Endothelial cell of umbilical vein (primary cell): ENCODE data around the gene ASCL4. TPM values are rescaled to one million over a fixed set of nuclear protein-coding genes. Genes with fewer than 3 reads are reported as not detected.

ENCODE experiments used
- BruUV-seq: library from RNA; stranded (reverse); fragments of 400-500 nt; replicated peaks from 2 replicates; lab custom pipeline; 2021; lab: Mats Ljungman, UMichigan
- CTCF ChIA-PET: fragments of 300-600, 350-600 bp; sonication (Branson Sonifier 250); formaldehyde crosslinking; loops from one replicate; lab custom pipeline; 2021; ENCODE audit warnings: antibody characterized with exemption, inconsistent platforms; lab: Charles Lee
- POLR2A ChIA-PET: fragments of 300-600, 350-600 bp; sonication (Branson Sonifier 250); formaldehyde crosslinking; loops from one replicate; lab custom pipeline; 2021; ENCODE audit warnings: antibody characterized with exemption, inconsistent platforms; lab: Charles Lee
- DNase-seq: peaks from one replicate; pipeline ENCODE4 v3.0.0-alpha.2; 2011; ENCODE audit warnings: low read depth, low spot score
- FAIRE-seq: peaks from 2 replicates; lab custom pipeline; 2011; peaks lifted over from hg19 to GRCh38; lab: Jason Lieb, UNC
- H2AFZ ChIP-seq: 2 replicates; pipeline ENCODE4 v1.6.0; 2012; ENCODE audit warnings: low read depth, low read length, control low read depth, inconsistent platforms
- H3K27ac ChIP-seq: 2 replicates; pipeline ENCODE4 v1.5.1; 2011; ENCODE audit warnings: low read depth, mild to moderate bottlenecking, control low read depth, low read length, moderate library complexity; ENCODE audit not compliant: insufficient read depth
- H3K27me3 ChIP-seq, 2 experiments: 2 replicates each; pipeline versions ENCODE4 v1.6.0 to v1.6.1; 2011; ENCODE audit warnings: low read length in 2 of 2, mixed read lengths in 1 of 2; ENCODE audit not compliant: control insufficient read depth in 2 of 2, insufficient read depth in 2 of 2
- H3K36me3 ChIP-seq, 2 experiments: 2 replicates in 1 of 2; 3 replicates in 1 of 2; pipeline ENCODE4 v1.5.1; 2011; ENCODE audit warnings: low read length in 2 of 2, mild to moderate bottlenecking in 1 of 2, moderate library complexity in 1 of 2; ENCODE audit not compliant: control insufficient read depth in 2 of 2, insufficient read depth in 2 of 2; ENCODE audit errors: extremely low read depth in 1 of 2
- H3K4me1 ChIP-seq: 3 replicates; pipeline ENCODE4 v1.5.1; 2011; ENCODE audit warnings: mild to moderate bottlenecking, low read length; ENCODE audit not compliant: control insufficient read depth, insufficient read depth; ENCODE audit errors: extremely low read depth
- H3K4me2 ChIP-seq: 2 replicates; pipeline ENCODE4 v1.6.1; 2011; ENCODE audit warnings: low read length, control low read depth, mixed read lengths; ENCODE audit not compliant: insufficient read depth
- H3K4me3 ChIP-seq, 3 experiments: fragments of 200-600 bp in 1 of 3; sonication (generic), shearing (Covaris generic) in 1 of 3; replicated peaks in 1 of 3; 2 replicates each; pipeline ENCODE4 v1.5.1; 2011 to 2016; ENCODE audit warnings: control low read depth in 3 of 3, low read length in 3 of 3, mild to moderate bottlenecking in 2 of 3, inconsistent platforms in 1 of 3, low read depth in 1 of 3, moderate library complexity in 1 of 3; ENCODE audit not compliant: insufficient read depth in 1 of 3
- H3K79me2 ChIP-seq: 2 replicates; pipeline ENCODE4 v1.6.0; 2012; ENCODE audit warnings: low read length, inconsistent platforms; ENCODE audit not compliant: control insufficient read depth, insufficient read depth
- H3K9ac ChIP-seq: replicated peaks from 2 replicates; pipeline ENCODE3; 2011; ENCODE audit warnings: low read length, control low read depth; ENCODE audit not compliant: insufficient read depth; ENCODE audit errors: extremely low read depth
- H3K9me1 ChIP-seq: replicated peaks from 3 replicates; pipeline ENCODE4 v1.6.0; 2011; ENCODE audit warnings: mild to moderate bottlenecking, low read length; ENCODE audit not compliant: control insufficient read depth, insufficient read depth; ENCODE audit errors: extremely low read depth
- H3K9me3 ChIP-seq: replicated peaks from 2 replicates; pipeline ENCODE4 v1.5.1; 2012; ENCODE audit warnings: low read length, inconsistent platforms; ENCODE audit not compliant: control insufficient read depth, insufficient read depth
- H4K20me1 ChIP-seq: replicated peaks from 2 replicates; pipeline ENCODE3; 2011; ENCODE audit warnings: mild to moderate bottlenecking, low read length; ENCODE audit not compliant: control insufficient read depth, insufficient read depth; ENCODE audit errors: extremely low read depth
- CTCF ChIP-seq, 2 donors: IDR thresholded peaks; 1 replicate in 1 of 2; 2 replicates in 1 of 2; pipeline ENCODE4 v1.5.1; 2011; ENCODE audit warnings: low read length in 2 of 2, mild to moderate bottlenecking in 2 of 2, moderate library complexity in 2 of 2, control low read depth in 1 of 2, inconsistent platforms in 1 of 2, low read depth in 1 of 2; ENCODE audit not compliant: insufficient read depth in 1 of 2; ENCODE audit errors: extremely low read depth in 1 of 2
- EZH2 ChIP-seq: IDR thresholded peaks from 2 replicates; pipeline ENCODE4 v1.6.1; 2012; ENCODE audit warnings: borderline replicate concordance, low read depth, mild to moderate bottlenecking, moderate library complexity, low read length, inconsistent platforms; ENCODE audit not compliant: severe bottlenecking
- FOS ChIP-seq: IDR thresholded peaks from 2 replicates; pipeline ENCODE4 v1.6.1; 2011; ENCODE audit warnings: mild to moderate bottlenecking, low read length, moderate library complexity, borderline replicate concordance; ENCODE audit not compliant: insufficient read depth
- GATA2 ChIP-seq: IDR thresholded peaks from 2 replicates; pipeline ENCODE4 v1.7.0; 2011; ENCODE audit warnings: low read depth, mild to moderate bottlenecking, moderate library complexity, mixed read lengths, low read length; ENCODE audit not compliant: insufficient read length, insufficient read depth
- JUN ChIP-seq: IDR thresholded peaks from 2 replicates; pipeline ENCODE4 v1.6.1; 2011; ENCODE audit warnings: borderline replicate concordance, low read depth; ENCODE audit not compliant: insufficient read length, insufficient read depth
- MAX ChIP-seq: IDR thresholded peaks from 2 replicates; pipeline ENCODE4 v1.6.1; 2011; ENCODE audit not compliant: insufficient read depth, insufficient read length
- MYC ChIP-seq: IDR thresholded peaks from one replicate; pipeline ENCODE4 v1.6.1; 2011; ENCODE audit warnings: mild to moderate bottlenecking, low read depth, low read length
- POLR2A ChIP-seq: IDR thresholded peaks from 2 replicates; pipeline ENCODE4 v1.6.1; 2012; ENCODE audit warnings: low read depth, mild to moderate bottlenecking, control low read depth, low read length
- POLR2AphosphoS5 ChIP-seq: IDR thresholded peaks from 2 replicates; pipeline ENCODE4 v1.6.1; 2012; ENCODE audit warnings: low read depth, mild to moderate bottlenecking, control low read depth, low read length, moderate library complexity; ENCODE audit not compliant: insufficient read depth
- dilution Hi-C: fragments of 300-500 bp; cut with MboI; formaldehyde crosslinking; loops from one replicate; pipeline ENCODE4 v1.15.0; 2019; ENCODE audit warnings: low sequenced_read_pairs; ENCODE audit not compliant: extremely low pct_ligation_motif_present
- intact Hi-C: fragments of 100-400 bp; cut with micrococcal nuclease; formaldehyde crosslinking; loops from one replicate; pipeline ENCODE4 v1.10.0; 2022
- polyA plus RNA-seq, 4 experiments: library from polyadenylated mRNA; depleted of rRNA in 3 of 4; stranded (reverse) in 3 of 4; unstranded in 1 of 4; fragments of >200 nt; gene quantifications; 2 replicates each; pipeline versions ENCODE4 v1.2.1 to v1.2.3, GENCODE V29; 2011 to 2012; ENCODE audit warnings: missing spikeins in 1 of 4
- total RNA-seq: library from RNA; stranded (reverse); gene quantifications from 2 replicates; pipeline ENCODE4 v1.2.3, GENCODE V29; 2021

Gene ASCL4
- total and polyA plus RNA-seq, 2 donors (not counting 3 experiments of a cell fraction or from before 2014, with no cell fraction given): not detected

DNA sequence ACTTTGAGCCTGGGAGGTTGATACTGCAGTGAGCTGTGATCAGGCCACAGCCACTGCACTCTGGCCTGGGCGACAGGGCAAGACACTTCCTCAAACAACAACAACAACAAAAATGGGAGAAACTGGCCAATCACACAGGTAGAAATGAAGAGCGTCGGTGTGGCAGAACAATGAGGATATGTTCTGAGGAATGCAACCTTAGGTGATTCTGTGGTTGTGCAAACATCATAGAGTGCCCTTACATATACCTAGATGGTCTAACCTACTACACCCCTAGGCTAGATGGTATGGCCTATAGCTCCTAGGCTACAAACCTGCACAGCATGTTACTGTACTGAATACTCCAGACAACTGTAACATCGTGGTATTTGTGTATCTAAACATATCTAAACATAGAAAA lies 9.9 kb upstream of the ASCL4 start:
- no peak overlapping the region for H3K9ac ChIP-seq
- peaks cover 9% of the 10 kb centered on the region for H3K4me1 ChIP-seq
- TF ChIP-seq CTCF (IDR thresholded peaks at IDR 0.05; ENCODE audit: extremely low read depth in 1 of 2, insufficient read depth in 1 of 2, low read depth in 1 of 2, low read length in 2 of 2) (no peak), EZH2 (no peak), POLR2A (no peak), POLR2AphosphoS5 (no peak), JUN (no peak), MAX (no peak), GATA2 (no peak), MYC (no peak), FOS (no peak)
- H3K9me3 ChIP-seq: no peaks in the 10 kb centered on the region
- no TSS peak for BruUV-seq
- no peak overlapping the region for H3K27ac ChIP-seq
- H3K4me3 ChIP-seq: no peak overlapping the region
- H3K4me2 ChIP-seq: no peak overlapping the region
- intact Hi-C loops (no loop called here), dilution Hi-C loops (no loop called here)
- H3K36me3 ChIP-seq: no peaks in the 10 kb centered on the region
- DNase-seq (no peak), FAIRE-seq (no peak)
- no peaks in the 10 kb centered on the region for H3K9me1 ChIP-seq
- H3K79me2 ChIP-seq: peaks cover 13% of the 10 kb centered on the region
- H3K27me3 ChIP-seq: peaks cover 1 to 13% of the 10 kb centered on the region in 2 experiments
- POLR2A ChIA-PET: no interaction called here
- H4K20me1 ChIP-seq: no peaks in the 10 kb centered on the region
- H2AFZ ChIP-seq: no peak overlapping the region
- CTCF ChIA-PET: interaction anchor here (2.1 kb wide), 1 partner anchor 121 kb away, joined by 6 read pairs; no protein-coding TSS in a partner anchor
